HCT116 (cell line): ENCODE measurements around the gene OXTR. TPM values are rescaled to one million over a fixed set of nuclear protein-coding genes. Genes with fewer than 3 reads are reported as not detected.

Experiments used
- ATAC-seq: fragments of 200-7000 bp; cut with Tn5 transposase; 2 replicates; pipeline ENCODE4 v1.9.1; 2020; ENCODE audit warnings: mild to moderate bottlenecking, moderate library complexity
- BruUV-seq: library from RNA; stranded (reverse); fragments of 400-500 nt; replicated peaks from 2 replicates; lab custom pipeline; 2021; lab: Mats Ljungman, UMichigan
- CTCF ChIA-PET: fragments of 300-600 bp; sonication (Branson Sonifier 250); formaldehyde crosslinking; loops from one replicate; lab custom pipeline; 2021; ENCODE audit warnings: antibody characterized with exemption; lab: Charles Lee
- POLR2A ChIA-PET: fragments of 300-600, 350-600 bp; sonication (Branson Sonifier 250); formaldehyde crosslinking; loops from one replicate; lab custom pipeline; 2021; ENCODE audit warnings: antibody characterized with exemption; lab: Charles Lee
- RAD21 ChIA-PET, 2 experiments: fragments of 300-600 bp; sonication (Branson Sonifier 250); formaldehyde crosslinking; loops; one replicate each; lab custom pipeline; 2023; ENCODE audit warnings: low total read pairs in 2 of 2; ENCODE audit not compliant: uncharacterized antibody in 2 of 2, unreplicated experiment in 2 of 2, low non-redundant PET in 1 of 2; lab: Charles Lee
- DNase-seq: peaks from one replicate; pipeline ENCODE4 v3.0.0-alpha.2; 2010; ENCODE audit warnings: low read depth, low spot score
- H2AFZ ChIP-seq: fragments of 200-600 bp; shearing (Covaris generic), sonication (generic); 2 replicates; pipeline ENCODE4 v1.6.1; 2017; ENCODE audit warnings: low read depth, mixed run types, mixed read lengths, antibody characterized with exemption, low read length; ENCODE audit not compliant: poor library complexity, severe bottlenecking
- H3K27ac ChIP-seq: 2 replicates; pipeline ENCODE4 v1.5.1; 2012; ENCODE audit warnings: low read depth, low read length
- H3K27me3 ChIP-seq: fragments of 200-600 bp; sonication (generic); 2 replicates; pipeline ENCODE4 v1.6.1; 2016; ENCODE audit warnings: mixed run types, low read length, mixed read lengths; ENCODE audit not compliant: insufficient read depth
- H3K36me3 ChIP-seq, 2 experiments: fragments of 200-500 bp in 1 of 2; fragments of 200-600 bp in 1 of 2; sonication (Bioruptor generic) in 1 of 2; sonication (generic) in 1 of 2; 2 replicates each; pipeline versions ENCODE4 v1.5.1 to v1.6.1; 2014 to 2016; ENCODE audit warnings: low read length in 2 of 2, inconsistent platforms in 1 of 2, mixed read lengths in 1 of 2, mixed run types in 1 of 2; ENCODE audit not compliant: insufficient read depth in 2 of 2, control insufficient read depth in 1 of 2
- H3K4me1 ChIP-seq, 2 experiments: fragments of 200-600 bp in 1 of 2; sonication (generic) in 1 of 2; 2 replicates each; pipeline versions ENCODE4 v1.5.1 to v1.6.1; 2012 to 2017; ENCODE audit warnings: low read length in 2 of 2, inconsistent platforms in 1 of 2, mild to moderate bottlenecking in 1 of 2, mixed read lengths in 1 of 2, mixed run types in 1 of 2, moderate library complexity in 1 of 2; ENCODE audit not compliant: insufficient read depth in 2 of 2, control insufficient read depth in 1 of 2
- H3K4me2 ChIP-seq: fragments of 200-600 bp; sonication (generic); 2 replicates; pipeline ENCODE4 v1.6.1; 2017; ENCODE audit warnings: mixed run types, low read length, mixed read lengths
- H3K4me3 ChIP-seq, 2 experiments: fragments of 200-600 bp in 1 of 2; sonication (generic) in 1 of 2; replicated peaks in 1 of 2; 2 replicates each; pipeline ENCODE4 v1.5.1; 2011 to 2016; ENCODE audit warnings: low read length in 2 of 2, control low read depth in 1 of 2, low read depth in 1 of 2, mild to moderate bottlenecking in 1 of 2, mixed read lengths in 1 of 2, mixed run types in 1 of 2
- H3K79me2 ChIP-seq: fragments of 200-600 bp; sonication (generic); 2 replicates; pipeline ENCODE4 v1.6.1; 2017; ENCODE audit warnings: mild to moderate bottlenecking, mixed run types, low read length, moderate library complexity, mixed read lengths; ENCODE audit not compliant: insufficient read depth
- H3K9ac ChIP-seq: fragments of 200-600 bp; sonication (generic); 2 replicates; pipeline ENCODE4 v1.6.1; 2016; ENCODE audit warnings: low read length, mixed read lengths
- H3K9me2 ChIP-seq: fragments of 200-600 bp; sonication (generic), shearing (Covaris generic); 2 replicates; pipeline ENCODE4 v1.6.1; 2017; ENCODE audit warnings: mixed run types, mild to moderate bottlenecking, moderate library complexity; ENCODE audit not compliant: insufficient read depth
- H3K9me3 ChIP-seq, 2 experiments: fragments of 200-500 bp in 1 of 2; fragments of 200-600 bp in 1 of 2; sonication (Bioruptor generic) in 1 of 2; sonication (generic) in 1 of 2; 2 replicates each; pipeline ENCODE4 v1.6.1; 2014 to 2017; ENCODE audit warnings: low read length in 2 of 2, mixed read lengths in 2 of 2, inconsistent platforms in 1 of 2, low read depth in 1 of 2, mild to moderate bottlenecking in 1 of 2, mixed run types in 1 of 2, moderate library complexity in 1 of 2; ENCODE audit not compliant: control insufficient read depth in 1 of 2, insufficient read depth in 1 of 2
- H4K20me1 ChIP-seq: fragments of 200-600 bp; sonication (generic), shearing (Covaris generic); 2 replicates; pipeline ENCODE4 v1.6.1; 2017; ENCODE audit warnings: mixed run types, mild to moderate bottlenecking, moderate library complexity; ENCODE audit not compliant: insufficient read depth
- ATF3 ChIP-seq: IDR thresholded peaks from 2 replicates; pipeline ENCODE4 v1.6.1; 2012
- CBX3 ChIP-seq: IDR thresholded peaks from 2 replicates; pipeline ENCODE4 v1.6.1; 2012; ENCODE audit warnings: low read depth
- CEBPB ChIP-seq: IDR thresholded peaks from 2 replicates; pipeline ENCODE4 v1.6.1; 2012; ENCODE audit warnings: low read depth
- EGR1 ChIP-seq: IDR thresholded peaks from 2 replicates; pipeline ENCODE4 v1.6.1; 2012; ENCODE audit warnings: low read depth
- ELF1 ChIP-seq: IDR thresholded peaks from 2 replicates; pipeline ENCODE4 v1.6.1; 2012; ENCODE audit warnings: low read depth, borderline replicate concordance
- EZH2 ChIP-seq: fragments of 200-600 bp; sonication (generic); IDR thresholded peaks from 2 replicates; pipeline ENCODE4 v1.6.1; 2017; ENCODE audit warnings: antibody characterized with exemption, mixed run types
- EZH2phosphoT487 ChIP-seq: fragments of 200-600 bp; IDR thresholded peaks from 2 replicates; pipeline ENCODE4 v1.6.1; 2018; ENCODE audit warnings: antibody characterized with exemption, borderline replicate concordance
- JUND ChIP-seq: IDR thresholded peaks from 2 replicates; pipeline ENCODE4 v1.6.1; 2012
- POLR2A ChIP-seq: IDR thresholded peaks from 2 replicates; pipeline ENCODE4 v1.7.0; 2011; ENCODE audit warnings: borderline replicate concordance; ENCODE audit not compliant: insufficient read depth, insufficient read length; ENCODE audit errors: extremely low read depth
- POLR2AphosphoS5 ChIP-seq: IDR thresholded peaks from 2 replicates; pipeline ENCODE4 v1.6.1; 2011; ENCODE audit warnings: mild to moderate bottlenecking, low read depth, low read length, moderate library complexity
- RAD21 ChIP-seq: IDR thresholded peaks from 2 replicates; pipeline ENCODE4 v1.6.1; 2012; ENCODE audit warnings: low read depth, mild to moderate bottlenecking
- REST ChIP-seq: IDR thresholded peaks from 2 replicates; pipeline ENCODE4 v1.6.1; 2012; ENCODE audit warnings: low read depth
- SIN3A ChIP-seq: IDR thresholded peaks from 2 replicates; pipeline ENCODE4 v1.6.1; 2012; ENCODE audit warnings: low read depth
- SRF ChIP-seq: IDR thresholded peaks from 2 replicates; pipeline ENCODE4 v1.6.1; 2012; ENCODE audit warnings: low read depth
- TCF7L2 ChIP-seq: IDR thresholded peaks from 2 replicates; pipeline ENCODE4 v1.7.0; 2011; ENCODE audit warnings: borderline replicate concordance, inconsistent platforms; ENCODE audit not compliant: insufficient read depth, insufficient read length; ENCODE audit errors: extremely low read depth
- ZFX ChIP-seq: fragments of 450-650 bp; IDR thresholded peaks from 2 replicates; pipeline ENCODE4 v1.6.1; 2017
- ZNF274 ChIP-seq: fragments of 200-500 bp; sonication (Bioruptor generic); IDR thresholded peaks from 2 replicates; pipeline ENCODE4 v1.6.1; 2014; ENCODE audit warnings: mild to moderate bottlenecking, low read depth, low read length, inconsistent platforms
- intact Hi-C: fragments of 100-400 bp; cut with micrococcal nuclease; formaldehyde crosslinking; loops from 2 replicates; pipeline ENCODE4 v1.10.0; 2022
- total RNA-seq: library from RNA; stranded (reverse); gene quantifications from one replicate; pipeline ENCODE4 v1.2.1, GENCODE V29; 2021; ENCODE audit not compliant: unreplicated experiment
- TF ChIP-seq, protein P1 (sequence below): IDR thresholded peaks from 2 replicates; pipeline ENCODE4 v1.6.1; 2012
- TF ChIP-seq, protein P2 (sequence below), 3 experiments: fragments of 200-600 bp in 1 of 3; sonication (generic) in 1 of 3; IDR thresholded peaks in 2 of 3; conservative IDR thresholded peaks in 1 of 3; 2 replicates each; pipeline ENCODE4 v1.5.1; 2012 to 2017; ENCODE audit warnings: low read depth in 2 of 3, low read length in 2 of 3, antibody characterized with exemption in 1 of 3, borderline replicate concordance in 1 of 3, control low read depth in 1 of 3, mild to moderate bottlenecking in 1 of 3, mixed read lengths in 1 of 3, mixed run types in 1 of 3, moderate library complexity in 1 of 3; ENCODE audit not compliant: insufficient read depth in 1 of 3

Gene OXTR
- total RNA-seq, 1 experiment from 2014 or later, result 1.3 TPM

- Histone ChIP-seq H4K20me1 (no peaks in the 10 kb centered on the region), H3K9ac (no peak overlapping the region), H3K9me3 (no peaks in the 10 kb centered on the region), H3K9me2 (no peaks in the 10 kb centered on the region), H3K27me3 (no peaks in the 10 kb centered on the region), H3K36me3 (no peaks in the 10 kb centered on the region), H3K4me2 (no peak overlapping the region), H3K27ac (no peak overlapping the region), H2AFZ (no peak overlapping the region), H3K4me1 (peaks cover 7 to 28% of the 10 kb centered on the region in 2 experiments), H3K79me2 (no peaks in the 10 kb centered on the region), H3K4me3 (no peak overlapping the region)
- ATAC-seq, result no peak
- no TSS peak for BruUV-seq
- intact Hi-C loops, result no loop called here
- ChIA-PET POLR2A (no interaction called here), RAD21 (no interaction called here), CTCF (no interaction called here)
- TF ChIP-seq POLR2AphosphoS5, result no peak
- no peak for TF ChIP-seq SIN3A
- TF ChIP-seq, protein P1, sequence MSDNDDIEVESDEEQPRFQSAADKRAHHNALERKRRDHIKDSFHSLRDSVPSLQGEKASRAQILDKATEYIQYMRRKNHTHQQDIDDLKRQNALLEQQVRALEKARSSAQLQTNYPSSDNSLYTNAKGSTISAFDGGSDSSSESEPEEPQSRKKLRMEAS, result no peak
- no peak for TF ChIP-seq ATF3
- TF ChIP-seq JUND, result no peak
- TF ChIP-seq CBX3, result no peak
- no peak for TF ChIP-seq ZNF274
- no peak for TF ChIP-seq EZH2phosphoT487
- no peak for TF ChIP-seq TCF7L2
- no peak for TF ChIP-seq EZH2
- TF ChIP-seq, protein P2, sequence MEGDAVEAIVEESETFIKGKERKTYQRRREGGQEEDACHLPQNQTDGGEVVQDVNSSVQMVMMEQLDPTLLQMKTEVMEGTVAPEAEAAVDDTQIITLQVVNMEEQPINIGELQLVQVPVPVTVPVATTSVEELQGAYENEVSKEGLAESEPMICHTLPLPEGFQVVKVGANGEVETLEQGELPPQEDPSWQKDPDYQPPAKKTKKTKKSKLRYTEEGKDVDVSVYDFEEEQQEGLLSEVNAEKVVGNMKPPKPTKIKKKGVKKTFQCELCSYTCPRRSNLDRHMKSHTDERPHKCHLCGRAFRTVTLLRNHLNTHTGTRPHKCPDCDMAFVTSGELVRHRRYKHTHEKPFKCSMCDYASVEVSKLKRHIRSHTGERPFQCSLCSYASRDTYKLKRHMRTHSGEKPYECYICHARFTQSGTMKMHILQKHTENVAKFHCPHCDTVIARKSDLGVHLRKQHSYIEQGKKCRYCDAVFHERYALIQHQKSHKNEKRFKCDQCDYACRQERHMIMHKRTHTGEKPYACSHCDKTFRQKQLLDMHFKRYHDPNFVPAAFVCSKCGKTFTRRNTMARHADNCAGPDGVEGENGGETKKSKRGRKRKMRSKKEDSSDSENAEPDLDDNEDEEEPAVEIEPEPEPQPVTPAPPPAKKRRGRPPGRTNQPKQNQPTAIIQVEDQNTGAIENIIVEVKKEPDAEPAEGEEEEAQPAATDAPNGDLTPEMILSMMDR (IDR thresholded peaks at IDR 0.05 in 2 of 3, conservative IDR thresholded peaks at IDR 0.05 in 1 of 3; ENCODE audit: borderline replicate concordance in 1 of 3, insufficient read depth in 1 of 3, low read depth in 2 of 3, low read length in 2 of 3), result no peak
- TF ChIP-seq REST, result no peak
- TF ChIP-seq RAD21, result no peak
- no peak for TF ChIP-seq CEBPB
- no peak for TF ChIP-seq POLR2A
- TF ChIP-seq SRF, result no peak
- no peak for TF ChIP-seq ELF1
- no peak for TF ChIP-seq ZFX
- no peak for TF ChIP-seq EGR1
- no peak for DNase-seq
These were observed 39.9 kb downstream of the OXTR start for GRCh38 chr3:8729479-8729878.
